BLaER1 (cell line): ENCODE data around the gene ZSCAN20.

Experiments
- H3K27ac ChIP-seq: shearing (Covaris generic); formaldehyde crosslinking; 2 replicates; pipeline ENCODE4 v1.8.1; 2022
- H3K27me3 ChIP-seq: shearing (Covaris generic); formaldehyde crosslinking; 2 replicates; pipeline ENCODE4 v1.8.1; 2022
- H3K36me3 ChIP-seq: shearing (Covaris generic); formaldehyde crosslinking; 2 replicates; pipeline ENCODE4 v1.8.1; 2022
- H3K4me1 ChIP-seq: shearing (Covaris generic); formaldehyde crosslinking; 2 replicates; pipeline ENCODE4 v1.8.1; 2022
- H3K4me2 ChIP-seq: shearing (Covaris generic); formaldehyde crosslinking; 2 replicates; pipeline ENCODE4 v1.8.1; 2022
- H3K4me3 ChIP-seq: shearing (Covaris generic); formaldehyde crosslinking; 2 replicates; pipeline ENCODE4 v1.8.1; 2022
- H3K9ac ChIP-seq: shearing (Covaris generic); formaldehyde crosslinking; 2 replicates; pipeline ENCODE4 v1.8.1; 2022
- H3K9me3 ChIP-seq: shearing (Covaris generic); formaldehyde crosslinking; 2 replicates; pipeline ENCODE4 v1.8.1; 2022
- H4K20me1 ChIP-seq: shearing (Covaris generic); formaldehyde crosslinking; 2 replicates; pipeline ENCODE4 v1.8.1; 2022
- Cebpa-rat ChIP-seq: shearing (Covaris generic); IDR thresholded peaks from 2 replicates; pipeline ENCODE4 v1.8.1; 2022

Gene ZSCAN20

GRCh38 chr1:33433509-33434362 is 38.7 kb upstream of the ZSCAN20 start:
- Histone ChIP-seq H3K9ac (no peak overlapping the region), H3K4me1 (peaks cover 43% of the 10 kb centered on the region), H3K36me3 (no peaks in the 10 kb centered on the region), H3K27ac (no peak overlapping the region), H3K4me3 (no peak overlapping the region), H4K20me1 (peaks cover 17% of the 10 kb centered on the region; the same call in 1 of the 2 replicates), H3K27me3 (peaks cover 20% of the 10 kb centered on the region), H3K9me3 (no peaks in the 10 kb centered on the region), H3K4me2 (no peak overlapping the region)
- TF ChIP-seq Cebpa-rat, result no peak

- Histone ChIP-seq H3K9me3 (no peaks in the 10 kb centered on the region), H3K27ac (no peak overlapping the region), H3K4me1 (peaks cover 36% of the 10 kb centered on the region), H4K20me1 (peaks cover 10% of the 10 kb centered on the region; the same call in 1 of the 2 replicates), H3K4me3 (no peak overlapping the region), H3K27me3 (peaks cover 14% of the 10 kb centered on the region), H3K4me2 (peak overlapping the region; percentile 42), H3K36me3 (no peaks in the 10 kb centered on the region), H3K9ac (no peak overlapping the region)
- no peak for TF ChIP-seq Cebpa-rat
Measured at GRCh38 chr1:33434363-33434750, 38.1 kb upstream of the ZSCAN20 start.

GRCh38 chr1:33435096-33435820 is 37.2 kb upstream of the ZSCAN20 start:
- no peaks in the 10 kb centered on the region for H3K36me3 ChIP-seq
- peaks cover 1% of the 10 kb centered on the region; the same call in 1 of the 2 replicates for H4K20me1 ChIP-seq
- no peak overlapping the region for H3K27ac ChIP-seq
- peak overlapping the region; percentile 42 for H3K4me2 ChIP-seq
- H3K9me3 ChIP-seq, result no peaks in the 10 kb centered on the region
- peaks cover 5% of the 10 kb centered on the region for H3K27me3 ChIP-seq
- no peak overlapping the region for H3K9ac ChIP-seq
- H3K4me3 ChIP-seq, result no peak overlapping the region
- TF ChIP-seq Cebpa-rat, result no peak
- peaks cover 27% of the 10 kb centered on the region for H3K4me1 ChIP-seq

GRCh38 chr1:33436557-33437285 is 35.7 kb upstream of the ZSCAN20 start:
- TF ChIP-seq Cebpa-rat, result no peak
- no peak overlapping the region for H3K27ac ChIP-seq
- H3K4me3 ChIP-seq, result no peak overlapping the region
- peaks cover 21% of the 10 kb centered on the region for H3K4me1 ChIP-seq
- no peak overlapping the region for H3K4me2 ChIP-seq
- no peaks in the 10 kb centered on the region for H3K36me3 ChIP-seq
- H3K9me3 ChIP-seq, result no peaks in the 10 kb centered on the region
- H3K27me3 ChIP-seq, result no peaks in the 10 kb centered on the region
- no peaks in the 10 kb centered on the region for H4K20me1 ChIP-seq
- H3K9ac ChIP-seq, result no peak overlapping the region

GRCh38 chr1:33438364-33439160 is 33.9 kb upstream of the ZSCAN20 start:
- no peak for TF ChIP-seq Cebpa-rat
- Histone ChIP-seq H3K36me3 (no peaks in the 10 kb centered on the region), H3K9me3 (no peaks in the 10 kb centered on the region), H3K9ac (no peak overlapping the region), H3K4me3 (no peak overlapping the region), H4K20me1 (no peaks in the 10 kb centered on the region), H3K4me1 (peaks cover 18% of the 10 kb centered on the region), H3K27ac (no peak overlapping the region), H3K4me2 (no peak overlapping the region), H3K27me3 (no peaks in the 10 kb centered on the region)

GRCh38 chr1:33439662-33440061 is 32.8 kb upstream of the ZSCAN20 start:
- Histone ChIP-seq H4K20me1 (no peaks in the 10 kb centered on the region), H3K4me1 (peaks cover 11% of the 10 kb centered on the region), H3K27ac (no peak overlapping the region), H3K9me3 (no peaks in the 10 kb centered on the region), H3K4me2 (no peak overlapping the region), H3K27me3 (no peaks in the 10 kb centered on the region), H3K9ac (no peak overlapping the region), H3K36me3 (no peaks in the 10 kb centered on the region), H3K4me3 (no peak overlapping the region)
- TF ChIP-seq Cebpa-rat, result no peak

- Histone ChIP-seq H3K9me3 (no peaks in the 10 kb centered on the region), H3K27me3 (no peaks in the 10 kb centered on the region), H4K20me1 (no peaks in the 10 kb centered on the region), H3K4me3 (no peak overlapping the region), H3K4me1 (no peaks in the 10 kb centered on the region), H3K27ac (no peak overlapping the region), H3K9ac (no peak overlapping the region), H3K4me2 (no peak overlapping the region), H3K36me3 (no peaks in the 10 kb centered on the region)
- TF ChIP-seq Cebpa-rat, result no peak
Measured at GRCh38 chr1:33441088-33441745, 31.2 kb upstream of the ZSCAN20 start.

- Histone ChIP-seq H3K4me2 (no peak overlapping the region), H4K20me1 (no peaks in the 10 kb centered on the region), H3K36me3 (no peaks in the 10 kb centered on the region), H3K4me3 (no peak overlapping the region), H3K27me3 (no peaks in the 10 kb centered on the region), H3K9me3 (no peaks in the 10 kb centered on the region), H3K4me1 (no peaks in the 10 kb centered on the region), H3K9ac (no peak overlapping the region), H3K27ac (no peak overlapping the region)
- no peak for TF ChIP-seq Cebpa-rat
Measured at GRCh38 chr1:33442141-33442540, 30.3 kb upstream of the ZSCAN20 start.
